K562 (cell line): ENCODE results near the gene TMEM95. TPM values are rescaled to one million over a fixed set of nuclear protein-coding genes. Genes with fewer than 3 reads are reported as not detected.

ENCODE experiments used
- ARID4B ChIP-seq: sonication (generic); formaldehyde crosslinking; IDR thresholded peaks from 2 replicates; pipeline ENCODE4 v1.8.0; 2022; ENCODE audit warnings: mild to moderate bottlenecking, missing genetic modification reagents
- ASH1L ChIP-seq: fragments of 450-650 bp; IDR thresholded peaks from 2 replicates; pipeline ENCODE4 v1.6.1; 2018; ENCODE audit warnings: borderline replicate concordance, mild to moderate bottlenecking, low read depth; ENCODE audit not compliant: partially characterized antibody
- CBFB ChIP-seq: sonication (generic); formaldehyde crosslinking; IDR thresholded peaks from 2 replicates; pipeline ENCODE4 v1.4.0; 2020; ENCODE audit warnings: mild to moderate bottlenecking, missing genetic modification reagents
- CHCHD3 ChIP-seq: fragments of 250-450 bp; sonication (Bioruptor Pico); IDR thresholded peaks from 2 replicates; pipeline ENCODE4 v2.1.2; 2022; ENCODE audit warnings: mild to moderate bottlenecking
- ETS1 ChIP-seq: conservative IDR thresholded peaks from 2 replicates; pipeline ENCODE4 v1.6.1; 2011; ENCODE audit warnings: low read depth, mild to moderate bottlenecking, low read length; ENCODE audit not compliant: control insufficient read depth
- HMBOX1 ChIP-seq: sonication (generic); IDR thresholded peaks from 2 replicates; pipeline ENCODE4 v1.6.1; 2016
- KDM5B ChIP-seq: fragments of 200-600 bp; sonication (generic); IDR thresholded peaks from 2 replicates; pipeline ENCODE4 v1.6.1; 2012; ENCODE audit warnings: low read depth, mild to moderate bottlenecking, moderate library complexity, low read length, control low read depth, inconsistent platforms; ENCODE audit not compliant: insufficient replicate concordance
- LARP7 ChIP-seq: fragments of 450-650 bp; IDR thresholded peaks from 2 replicates; pipeline ENCODE4 v1.6.1; 2016
- LEF1 ChIP-seq: fragments of 450-650 bp; IDR thresholded peaks from 2 replicates; pipeline ENCODE4 v1.6.1; 2016; ENCODE audit warnings: mild to moderate bottlenecking
- MAX ChIP-seq: sonication (generic); formaldehyde crosslinking; IDR thresholded peaks from 2 replicates; pipeline ENCODE4 v1.9.0; 2022; ENCODE audit warnings: mild to moderate bottlenecking, missing genetic modification reagents
- MIER1 ChIP-seq: fragments of 450-650 bp; IDR thresholded peaks from 2 replicates; pipeline ENCODE4 v1.6.1; 2016; ENCODE audit warnings: antibody characterized with exemption, mild to moderate bottlenecking, low read depth
- MLX ChIP-seq, 2 experiments: fragments of 450-650 bp in 1 of 2; sonication (generic) in 1 of 2; formaldehyde crosslinking; conservative IDR thresholded peaks; 2 replicates each; pipeline versions ENCODE4 v1.4.0 to v1.8.1; 2020 to 2022; ENCODE audit warnings: mild to moderate bottlenecking in 1 of 2, missing genetic modification reagents in 1 of 2
- NFYB ChIP-seq: IDR thresholded peaks from 2 replicates; pipeline ENCODE4 v1.6.1; 2011; ENCODE audit warnings: mild to moderate bottlenecking, moderate library complexity; ENCODE audit not compliant: insufficient read length; ENCODE audit errors: extremely low read depth
- SRF ChIP-seq, 2 experiments: fragments of 250-450, 450-650 bp in 1 of 2; sonication (Bioruptor Pico) in 1 of 2; sonication (generic) in 1 of 2; formaldehyde crosslinking; IDR thresholded peaks; 2 replicates each; pipeline versions ENCODE4 v1.5.0 to v1.5.1; 2020 to 2022; ENCODE audit warnings: mild to moderate bottlenecking in 1 of 2, missing genetic modification reagents in 1 of 2
- SRSF3 ChIP-seq: fragments of 200-400 bp; formaldehyde crosslinking; IDR thresholded peaks from 2 replicates; pipeline ENCODE4 v1.6.1; 2016; ENCODE audit warnings: mild to moderate bottlenecking, low read length, moderate library complexity; ENCODE audit not compliant: insufficient read depth
- ZBTB1 ChIP-seq: sonication (generic); formaldehyde crosslinking; IDR thresholded peaks from 2 replicates; pipeline ENCODE4 v1.8.1; 2023; ENCODE audit warnings: missing genetic modification reagents, low read depth, mild to moderate bottlenecking, borderline replicate concordance
- ZNF133 ChIP-seq: fragments of 250-450 bp; sonication (Bioruptor Pico); IDR thresholded peaks from 2 replicates; pipeline ENCODE4 v1.4.0; 2020; ENCODE audit warnings: mild to moderate bottlenecking
- ZNF146 ChIP-seq: IDR thresholded peaks from one replicate; pipeline ENCODE4 v1.6.1; 2018; ENCODE audit warnings: missing compliant biosample characterization; ENCODE audit not compliant: unreplicated experiment
- ZNF584 ChIP-seq: fragments of 200-800 bp; sonication (Bioruptor generic); IDR thresholded peaks from 2 replicates; pipeline ENCODE4 v1.6.1; 2016; ENCODE audit warnings: low read depth, mild to moderate bottlenecking, missing genetic modification characterization, missing compliant biosample characterization
- ZNF766 ChIP-seq: fragments of 200-800 bp; sonication (Bioruptor generic); conservative IDR thresholded peaks from 2 replicates; pipeline ENCODE4 v1.6.1; 2016; ENCODE audit warnings: missing genetic modification characterization, missing compliant biosample characterization
- ZNF780A ChIP-seq: fragments of 250-450 bp; sonication (Bioruptor Pico); IDR thresholded peaks from 2 replicates; pipeline ENCODE4 v1.5.0; 2021; ENCODE audit warnings: mild to moderate bottlenecking
- polyA plus RNA-seq, 8 experiments: library from polyadenylated mRNA; depleted of rRNA in 4 of 8; stranded (reverse) in 5 of 8; unstranded in 3 of 8; fragments of >200 nt; fragmentation: Nextera tagmentation in 2 of 8; fragmentation: Illumina TruSeq in 1 of 8; extraction: Ambion mirVana in 2 of 8; extraction: Trizol in 1 of 8; gene quantifications; 2 replicates each; pipeline versions ENCODE4 v1.2.1 to v1.2.3, GENCODE V29; 2011 to 2014; ENCODE audit warnings: inconsistent platforms in 1 of 8, missing spikeins in 1 of 8
- total RNA-seq, 7 experiments: library from RNA; depleted of rRNA in 6 of 7; stranded (reverse); fragments of >200 nt in 6 of 7; fragmentation: Illumina TruSeq in 2 of 7; extraction: Trizol in 2 of 7; gene quantifications; 2 replicates each; pipeline versions ENCODE4 v1.2.1 to v1.2.3, GENCODE V29; 2011 to 2021; ENCODE audit warnings: low replicate concordance in 1 of 7

The TMEM95 gene
- total and polyA plus RNA-seq, 9 of the 15 experiments (the other 6 are each of a cell fraction or from before 2014, with no cell fraction given): not detected

DNA sequence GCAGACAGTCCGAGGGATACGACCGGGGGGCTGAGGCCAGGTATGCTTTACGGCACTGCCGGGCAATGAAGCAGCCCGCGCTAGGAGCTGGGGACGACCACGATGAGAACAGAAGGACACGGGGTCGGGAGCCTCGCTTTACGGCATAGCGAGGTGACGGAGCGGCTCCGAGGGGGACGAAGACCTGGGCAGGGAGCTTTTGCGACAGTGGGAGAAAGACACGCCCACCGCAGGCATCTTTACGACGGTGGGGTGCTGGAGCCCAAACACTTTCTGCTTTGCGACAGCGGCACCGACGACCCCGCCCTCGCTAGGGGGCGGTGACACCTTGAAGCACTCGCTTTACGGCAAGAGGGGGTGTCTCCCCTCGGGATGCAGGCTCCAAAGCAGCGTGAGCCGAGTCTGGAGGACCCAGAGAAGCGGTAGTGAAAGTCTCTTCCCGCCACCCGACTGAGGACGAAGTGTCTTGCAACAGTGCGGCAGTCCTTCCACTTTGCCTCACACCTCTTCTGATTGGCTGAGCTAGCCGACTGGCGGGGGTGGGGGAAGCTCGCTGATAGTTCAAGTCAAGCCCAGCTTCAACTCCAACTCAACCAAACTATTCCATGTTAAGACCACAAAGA is 25.5 kb upstream of the TMEM95 start (continued):
- no peak for TF ChIP-seq ASH1L
- peak; percentile 7; the same call in 1 of the 2 replicates for TF ChIP-seq ARID4B (CRISPR knock-in tag)
- TF ChIP-seq ZNF133: no peak
- TF ChIP-seq ZNF146 (CRISPR knock-in tag): no peak
- no peak for TF ChIP-seq ZBTB1 (CRISPR knock-in tag)
- no peak for TF ChIP-seq SRSF3
- TF ChIP-seq ZNF780A: no peak
- TF ChIP-seq CBFB (CRISPR knock-in tag): no peak
- TF ChIP-seq MIER1: no peak
- TF ChIP-seq ZNF766: no peak
- TF ChIP-seq NFYB: no peak
- no peak; the same call in 1 of the 2 replicates for TF ChIP-seq MAX
- no peak for TF ChIP-seq ETS1
- TF ChIP-seq HMBOX1: no peak
- TF ChIP-seq LEF1: no peak
- no peak for TF ChIP-seq CHCHD3
- no peak for TF ChIP-seq LARP7
- TF ChIP-seq KDM5B: peak; percentile 53
- TF ChIP-seq ZNF584 (CRISPR knock-in tag): no peak
- TF ChIP-seq MLX (CRISPR knock-in tag; conservative IDR thresholded peaks at IDR 0.05): no peak
- TF ChIP-seq SRF (CRISPR knock-in tag; IDR thresholded peaks at IDR 0.05): no peak
